Muscle of leg (tissue), 16 donors: ENCODE data around the gene CCNB3. TPM values are rescaled to one million over a fixed set of nuclear protein-coding genes. Genes with fewer than 3 reads are reported as not detected.
A peak's percentile ranks its signal among the peaks of the same experiment; 100 is the strongest.

Experiments used
- DNase-seq: peaks from one replicate; pipeline ENCODE4 v3.0.0; 2013
- H3K27ac ChIP-seq: one replicate; pipeline ENCODE4 v1.5.1; 2013; ENCODE audit warnings: mild to moderate bottlenecking, low read length, control low read depth
- H3K27me3 ChIP-seq: one replicate; pipeline ENCODE4 v1.6.1; 2013; ENCODE audit warnings: low read length; ENCODE audit not compliant: control insufficient read depth, insufficient read depth
- H3K36me3 ChIP-seq: one replicate; pipeline ENCODE4 v1.6.1; 2013; ENCODE audit warnings: low read length; ENCODE audit not compliant: control insufficient read depth, insufficient read depth
- H3K4me1 ChIP-seq: one replicate; pipeline ENCODE4 v1.6.1; 2013; ENCODE audit warnings: low read length; ENCODE audit not compliant: control insufficient read depth, insufficient read depth
- H3K4me3 ChIP-seq: one replicate; pipeline ENCODE4 v1.5.1; 2013; ENCODE audit warnings: low read length, control low read depth
- H3K9me3 ChIP-seq: replicated peaks from 2 replicates; pipeline ENCODE4 v1.6.1; 2013; ENCODE audit warnings: low read depth, low read length; ENCODE audit not compliant: control insufficient read depth
- WGBS: methylation state at CpG from one replicate; pipeline ENCODE4 v1.1.5; 2013; ENCODE audit warnings: missing lambda C conversion rate; ENCODE audit not compliant: insufficient coverage; 5-methylcytosine and 5-hydroxymethylcytosine counted together
- long read RNA-seq, 11 donors: transcript quantifications; one replicate each; lab custom pipeline, GENCODE V29; 2026
- polyA plus RNA-seq, 8 donors: library from polyadenylated mRNA; unstranded; fragments of 120-200 nt; gene quantifications; one replicate each; pipeline versions ENCODE4 v1.2.1 to v1.2.3, GENCODE V29; 2013; ENCODE audit warnings: inconsistent platforms in 1 of 8, low replicate concordance in 1 of 8; ENCODE audit not compliant: insufficient read length in 8 of 8, insufficient read depth in 1 of 8
- total RNA-seq: library from RNA; stranded (reverse); fragments of 120-200 nt; gene quantifications from one replicate; pipeline ENCODE4 v1.2.4, GENCODE V29; 2013

Gene CCNB3
- total RNA-seq (0.98 TPM), polyA plus RNA-seq (1 to 10 TPM in 7 of 8 donors, under 1 TPM in 1; 0.71 to 2.0 (median 1.2) TPM)
- long read RNA-seq, donor 1: 0 reads
- long read RNA-seq, donor 2: 0 reads
- long read RNA-seq, donor 3, full-length matches to known transcripts: 1 of 1 reads
- long read RNA-seq, donor 3, partial matches to known transcripts: 0 of 1 reads
- long read RNA-seq, donor 3, other reads (novel, unspliced or antisense): 0 of 1 reads
- long read RNA-seq, donor 4: 0 reads
- long read RNA-seq, donor 5: 0 reads
- long read RNA-seq, donor 6: 0 reads
- long read RNA-seq, donor 7: 0 reads
- long read RNA-seq, donor 8: 0 reads
- long read RNA-seq, donor 9: 0 reads
- long read RNA-seq, donor 10: 0 reads
- long read RNA-seq, donor 11, partial matches to known transcripts: 0 of 1 reads
- long read RNA-seq, donor 11, other reads (novel, unspliced or antisense): 0 of 1 reads

GRCh38 chrX:50204364-50204899 is at the start of gene CCNB3:
CCNB3 (plus strand) TSS chrX:50204765; CDS start chrX:50285164, 80,399 bp downstream.
- peaks cover 6% of the 10 kb centered on the region for H3K4me1 ChIP-seq
- peak within 1 kb of the TSS; percentile 47 for H3K27ac ChIP-seq
- H3K36me3 ChIP-seq: no peaks in the 10 kb centered on the region
- WGBS: 0% methylated on average over 6 of the region's 19 CpGs
- peak; percentile 89 for DNase-seq
- peak within 1 kb of the TSS; percentile 30 for H3K4me3 ChIP-seq
- H3K9me3 ChIP-seq: no peaks in the 10 kb centered on the region
- peaks cover 13% of the 10 kb centered on the region for H3K27me3 ChIP-seq

GRCh38 chrX:50157545-50158135 is 46.9 kb upstream of the CCNB3 start:
- Histone ChIP-seq H3K4me3 (no peak overlapping the region), H3K27me3 (peaks cover 9% of the 10 kb centered on the region), H3K36me3 (no peaks in the 10 kb centered on the region), H3K4me1 (no peaks in the 10 kb centered on the region), H3K9me3 (no peaks in the 10 kb centered on the region), H3K27ac (peak overlapping the region; percentile 17)
- DNase-seq: peak; percentile 50
- WGBS: 50% methylated on average over 1 of the region's 4 CpGs

GRCh38 chrX:50158593-50158992 is 46.0 kb upstream of the CCNB3 start:
- H3K4me1 ChIP-seq: no peaks in the 10 kb centered on the region
- no peak overlapping the region for H3K27ac ChIP-seq
- no CpG with 5 or more reads among the region's 1 CpG for WGBS
- no peak overlapping the region for H3K4me3 ChIP-seq
- no peak for DNase-seq
- H3K36me3 ChIP-seq: no peaks in the 10 kb centered on the region
- peaks cover 8% of the 10 kb centered on the region for H3K27me3 ChIP-seq
- no peaks in the 10 kb centered on the region for H3K9me3 ChIP-seq

- Histone ChIP-seq H3K4me3 (no peak overlapping the region), H3K4me1 (no peaks in the 10 kb centered on the region), H3K36me3 (no peaks in the 10 kb centered on the region), H3K9me3 (no peaks in the 10 kb centered on the region), H3K27ac (no peak overlapping the region), H3K27me3 (peaks cover 11% of the 10 kb centered on the region)
- no peak for DNase-seq
- WGBS: 60% methylated on average over 1 of the region's 3 CpGs
These were observed 43.4 kb upstream of the CCNB3 start for GRCh38 chrX:50161127-50161526.

- no peaks in the 10 kb centered on the region for H3K36me3 ChIP-seq
- no peak overlapping the region for H3K27ac ChIP-seq
- no peaks in the 10 kb centered on the region for H3K9me3 ChIP-seq
- DNase-seq: no peak
- H3K4me3 ChIP-seq: no peak overlapping the region
- no peaks in the 10 kb centered on the region for H3K4me1 ChIP-seq
- WGBS: no CpG with 5 or more reads among the region's 5 CpGs
- peaks cover 14% of the 10 kb centered on the region for H3K27me3 ChIP-seq
These were observed 38.8 kb upstream of the CCNB3 start for GRCh38 chrX:50165727-50166126.

- Histone ChIP-seq H3K9me3 (no peaks in the 10 kb centered on the region), H3K36me3 (no peaks in the 10 kb centered on the region), H3K4me3 (no peak overlapping the region), H3K27me3 (peaks cover 17% of the 10 kb centered on the region), H3K27ac (no peak overlapping the region), H3K4me1 (no peaks in the 10 kb centered on the region)
- 100% methylated on average over 2 of the region's 7 CpGs for WGBS
- DNase-seq: no peak
These were observed 37.2 kb upstream of the CCNB3 start for GRCh38 chrX:50167366-50167765.

GRCh38 chrX:50168241-50168687 is 36.3 kb upstream of the CCNB3 start:
- WGBS: no CpG with 5 or more reads among the region's 5 CpGs
- H3K9me3 ChIP-seq: no peaks in the 10 kb centered on the region
- DNase-seq: no peak
- H3K36me3 ChIP-seq: no peaks in the 10 kb centered on the region
- peaks cover 21% of the 10 kb centered on the region for H3K27me3 ChIP-seq
- no peaks in the 10 kb centered on the region for H3K4me1 ChIP-seq
- no peak overlapping the region for H3K4me3 ChIP-seq
- no peak overlapping the region for H3K27ac ChIP-seq

- H3K36me3 ChIP-seq: no peaks in the 10 kb centered on the region
- no peak for DNase-seq
- no CpG with 5 or more reads among the region's 3 CpGs for WGBS
- peaks cover 24% of the 10 kb centered on the region for H3K27me3 ChIP-seq
- H3K9me3 ChIP-seq: no peaks in the 10 kb centered on the region
- no peak overlapping the region for H3K27ac ChIP-seq
- H3K4me3 ChIP-seq: no peak overlapping the region
- H3K4me1 ChIP-seq: no peaks in the 10 kb centered on the region
These were observed 34.8 kb upstream of the CCNB3 start for GRCh38 chrX:50169717-50170116.

GRCh38 chrX:50180073-50180940 is 24.3 kb upstream of the CCNB3 start:
- peaks cover 33% of the 10 kb centered on the region for H3K27me3 ChIP-seq
- no peak overlapping the region for H3K27ac ChIP-seq
- H3K4me3 ChIP-seq: no peak overlapping the region
- WGBS: 82% methylated on average over 5 of the region's 10 CpGs
- H3K9me3 ChIP-seq: no peaks in the 10 kb centered on the region
- no peaks in the 10 kb centered on the region for H3K4me1 ChIP-seq
- no peaks in the 10 kb centered on the region for H3K36me3 ChIP-seq
- no peak for DNase-seq
